UCSD-AML1 (cell line): ENCODE data around the gene KLHDC7B.
A peak's percentile ranks its signal among the peaks of the same experiment; 100 is the strongest.
"Not testable (repeated sequence)": the region's sequence is repeated elsewhere in the genome, so short reads cannot be mapped to it uniquely, and the experiment has no call there.

ENCODE experiments used
- DNase-seq: peaks from one replicate; lab custom pipeline; 2025; ENCODE audit not compliant: unreplicated experiment; lab: John Stamatoyannopoulos, UW

KLHDC7B gene

DNA sequence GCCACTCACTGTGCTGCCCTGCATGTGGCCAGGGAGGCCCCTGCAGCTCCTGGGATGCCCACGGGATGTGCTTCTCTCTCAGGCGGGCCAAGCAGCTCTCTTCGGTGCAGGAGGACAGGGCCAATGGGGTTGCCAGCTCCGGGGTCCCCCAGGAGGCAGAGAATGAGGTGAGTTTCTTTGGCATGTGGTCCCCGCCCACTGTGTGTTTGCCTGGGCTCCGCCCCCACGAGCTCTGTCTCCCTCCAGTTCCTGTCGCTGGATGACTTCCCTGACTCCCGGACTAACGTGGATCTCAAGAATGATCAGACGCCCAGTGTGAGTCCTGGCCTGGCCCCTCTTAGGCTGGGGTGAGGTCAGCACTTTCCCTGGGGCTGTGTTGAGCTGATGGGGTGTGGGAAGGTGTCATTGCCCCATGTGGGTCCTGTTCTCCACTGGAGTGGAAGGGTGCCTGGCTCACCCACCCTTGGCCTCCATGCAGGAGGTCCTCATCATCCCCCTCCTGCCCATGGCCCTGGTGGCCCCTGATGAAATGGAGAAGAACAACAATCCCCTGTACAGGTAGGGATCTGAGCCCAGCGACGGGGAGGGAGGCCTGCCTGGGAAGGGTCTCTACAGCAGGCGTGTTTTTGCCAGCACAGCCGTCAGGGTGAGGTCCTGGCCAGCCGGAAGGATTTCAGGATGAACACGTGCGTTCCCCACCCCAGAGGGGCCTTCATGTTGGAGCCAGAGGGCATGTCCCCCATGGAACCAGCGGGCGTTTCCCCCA is 28.0 kb upstream of the KLHDC7B start:
- DNase-seq, result no peak

GRCh38 chr22:50518606-50519005 is 27.1 kb upstream of the KLHDC7B start:
- no peak for DNase-seq

DNA sequence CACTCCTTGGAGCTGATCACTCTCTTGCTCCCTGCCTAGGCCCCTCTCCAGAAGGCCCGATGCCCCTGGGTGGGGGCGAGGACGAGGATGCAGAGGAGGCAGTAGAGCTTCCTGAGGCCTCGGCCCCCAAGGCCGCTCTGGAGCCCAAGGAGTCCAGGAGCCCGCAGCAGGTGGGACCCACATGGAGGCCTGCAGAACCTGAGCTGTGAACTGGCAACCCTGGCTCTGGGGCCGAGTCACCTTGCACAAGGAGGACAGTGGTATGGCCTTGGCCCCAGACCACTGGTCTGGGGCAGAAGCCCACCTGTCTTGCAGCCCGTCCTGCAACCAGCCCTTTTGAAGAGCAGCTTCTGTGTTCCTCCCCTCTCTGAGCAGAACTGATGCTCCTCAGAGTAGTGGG is 26.5 kb upstream of the KLHDC7B start:
- no peak for DNase-seq

DNA sequence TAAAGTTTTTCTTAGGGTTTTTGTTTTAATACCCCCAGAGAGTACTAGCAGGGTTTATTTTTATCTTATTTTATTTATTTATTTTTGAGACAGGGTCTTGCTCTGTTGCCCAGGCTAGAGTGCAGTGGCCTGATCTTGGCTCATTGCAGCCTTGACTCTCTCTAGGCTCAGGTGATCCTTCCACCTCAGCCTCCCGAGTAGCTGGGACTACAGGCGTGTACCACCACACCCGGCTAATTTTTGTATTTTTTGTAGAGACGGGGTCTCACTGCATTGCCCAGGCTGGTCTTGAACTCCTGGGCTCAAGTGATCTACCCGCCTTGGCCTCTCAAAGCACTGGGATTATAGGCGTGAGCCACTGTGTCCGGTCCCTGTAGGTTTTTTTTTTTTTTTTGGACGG is 25.5 kb upstream of the KLHDC7B start:
- DNase-seq, result not testable (repeated sequence)

- no peak for DNase-seq
Measured at GRCh38 chr22:50520826-50521453, 24.8 kb upstream of the KLHDC7B start.

GRCh38 chr22:50521710-50522109 is 24.0 kb upstream of the KLHDC7B start:
- DNase-seq, result no peak

DNA sequence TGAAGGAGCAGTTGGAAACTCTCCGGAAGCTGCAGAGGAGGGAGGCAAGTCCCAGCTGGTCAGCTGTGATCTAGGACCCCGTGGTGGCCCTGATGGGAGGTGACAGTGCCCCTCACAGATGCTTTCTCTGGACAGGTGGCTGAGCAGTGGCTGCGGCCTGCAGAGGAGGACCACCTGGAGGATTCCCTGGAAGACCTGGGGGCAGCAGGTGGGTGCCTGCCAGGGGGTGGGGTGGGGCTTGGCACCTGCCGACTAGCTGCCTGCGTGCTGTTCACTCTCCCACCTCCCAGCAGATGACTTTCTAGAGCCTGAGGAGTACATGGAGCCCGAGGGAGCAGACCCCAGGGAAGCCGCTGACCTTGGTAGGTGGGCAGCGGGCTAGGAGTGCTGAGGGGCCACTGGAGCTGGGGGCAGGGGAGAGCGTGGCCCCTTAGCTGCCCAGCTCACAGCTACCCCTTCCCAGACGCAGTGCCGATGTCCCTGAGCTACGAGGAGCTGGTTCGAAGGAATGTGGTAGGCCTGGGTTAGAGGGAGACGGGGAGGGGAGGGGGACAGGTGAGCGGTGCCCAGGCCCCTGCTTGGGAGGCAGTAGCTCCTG is 23.4 kb upstream of the KLHDC7B start:
- DNase-seq, result no peak

DNA sequence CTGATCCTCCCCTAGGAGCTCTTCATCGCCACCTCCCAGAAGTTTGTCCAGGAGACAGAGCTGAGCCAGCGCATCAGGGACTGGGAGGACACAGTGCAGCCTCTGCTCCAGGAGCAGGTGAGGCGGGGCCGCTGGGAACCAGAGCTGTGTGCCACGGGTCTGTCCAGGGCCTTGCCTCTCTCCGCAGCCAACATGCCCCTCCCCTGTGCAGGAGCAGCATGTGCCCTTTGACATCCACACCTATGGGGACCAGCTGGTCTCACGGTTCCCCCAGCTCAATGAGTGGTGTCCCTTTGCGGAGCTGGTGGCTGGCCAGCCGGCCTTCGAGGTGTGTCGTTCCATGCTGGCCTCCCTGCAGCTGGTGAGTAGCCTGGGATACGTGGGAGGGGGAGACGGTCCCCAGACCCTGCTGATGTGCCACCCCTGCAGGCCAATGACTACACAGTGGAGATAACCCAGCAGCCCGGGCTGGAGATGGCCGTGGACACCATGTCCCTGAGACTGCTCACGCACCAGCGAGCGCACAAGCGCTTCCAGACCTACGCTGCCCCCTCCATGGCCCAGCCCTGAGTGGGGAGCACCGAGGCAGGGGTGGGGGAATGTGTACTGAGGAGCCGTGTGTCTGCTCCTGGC is 22.8 kb upstream of the KLHDC7B start:
- DNase-seq, result no peak

DNA sequence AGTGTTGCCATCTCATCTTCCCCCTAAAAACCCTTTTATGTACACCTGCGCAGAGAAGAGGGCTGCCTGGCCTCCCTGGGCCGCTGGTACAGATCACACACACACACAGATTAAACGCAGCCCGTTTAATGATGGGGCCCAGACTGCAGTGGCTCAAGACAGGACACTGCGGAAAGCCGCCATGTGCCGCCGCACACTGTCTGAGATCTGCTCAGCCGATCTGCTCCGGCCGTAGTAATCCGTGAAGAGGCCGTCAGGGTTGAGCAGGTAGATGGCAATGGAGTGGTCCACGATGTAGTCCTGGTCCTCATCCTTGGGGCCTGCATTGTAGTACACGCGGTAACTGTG is 22.3 kb upstream of the KLHDC7B start:
- DNase-seq, result no peak

DNA sequence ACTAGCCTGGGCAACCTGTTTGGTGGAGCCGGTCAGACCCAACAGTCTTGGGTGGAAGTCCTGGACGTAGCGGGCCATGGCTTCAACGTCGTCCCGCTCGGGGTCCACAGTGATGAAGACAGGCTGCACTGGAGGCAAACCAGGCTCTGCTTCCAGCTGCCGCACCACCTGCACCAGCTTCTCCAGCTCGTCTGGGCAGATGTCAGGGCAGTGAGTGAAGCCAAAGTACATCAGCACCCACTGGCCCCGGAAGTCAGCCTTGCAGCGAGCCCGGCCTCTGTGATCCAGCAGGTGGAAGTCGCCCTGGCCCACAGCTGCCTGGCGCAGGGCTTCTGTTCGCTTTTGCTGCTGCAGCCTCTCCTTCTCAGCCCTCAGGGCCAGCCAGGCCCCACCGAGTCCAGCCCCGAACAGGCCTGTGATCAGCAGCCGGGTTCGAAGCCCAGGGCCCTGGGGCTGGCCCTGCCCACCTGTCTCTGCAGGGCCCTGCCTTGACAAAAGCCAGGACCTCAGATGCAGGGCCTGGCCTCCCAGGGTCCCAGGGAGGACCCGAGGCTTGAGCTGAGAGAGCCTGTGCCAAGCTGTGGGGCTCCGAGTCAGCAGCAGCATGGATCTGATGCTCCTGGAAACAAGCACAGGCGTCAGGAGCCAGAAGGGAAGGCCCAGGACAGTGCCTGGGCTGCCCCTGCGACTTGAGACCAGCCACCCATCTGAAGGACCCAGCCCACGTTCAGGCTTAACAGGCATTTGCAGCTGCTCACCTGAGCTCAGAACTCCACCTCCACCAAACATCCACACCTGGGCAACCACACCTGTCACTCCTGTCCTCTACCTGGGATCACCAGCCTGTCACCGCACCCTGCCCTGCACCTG is 21.7 kb upstream of the KLHDC7B start:
- DNase-seq, result no peak

DNA sequence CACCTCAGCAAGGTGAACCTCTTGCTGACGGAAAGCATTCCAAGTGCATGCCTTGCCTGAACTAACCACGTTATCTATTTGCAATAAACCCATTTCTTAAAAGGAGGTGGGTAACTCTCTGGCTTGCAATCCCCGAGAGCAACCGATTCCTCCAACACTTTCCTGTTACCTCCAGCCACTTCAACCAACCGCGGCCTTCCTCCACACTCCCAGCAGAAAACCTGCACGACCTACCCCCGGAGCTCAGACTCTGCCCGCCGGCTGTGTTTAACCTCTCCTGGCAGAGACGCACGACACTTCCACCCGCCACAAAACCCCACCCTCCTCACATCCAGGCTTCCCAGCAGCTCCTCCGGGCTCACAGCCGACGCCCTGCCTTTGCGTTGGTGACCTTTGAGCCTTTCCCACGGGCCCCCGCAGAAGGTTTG is 21.0 kb upstream of the KLHDC7B start:
- DNase-seq, result no peak

DNA sequence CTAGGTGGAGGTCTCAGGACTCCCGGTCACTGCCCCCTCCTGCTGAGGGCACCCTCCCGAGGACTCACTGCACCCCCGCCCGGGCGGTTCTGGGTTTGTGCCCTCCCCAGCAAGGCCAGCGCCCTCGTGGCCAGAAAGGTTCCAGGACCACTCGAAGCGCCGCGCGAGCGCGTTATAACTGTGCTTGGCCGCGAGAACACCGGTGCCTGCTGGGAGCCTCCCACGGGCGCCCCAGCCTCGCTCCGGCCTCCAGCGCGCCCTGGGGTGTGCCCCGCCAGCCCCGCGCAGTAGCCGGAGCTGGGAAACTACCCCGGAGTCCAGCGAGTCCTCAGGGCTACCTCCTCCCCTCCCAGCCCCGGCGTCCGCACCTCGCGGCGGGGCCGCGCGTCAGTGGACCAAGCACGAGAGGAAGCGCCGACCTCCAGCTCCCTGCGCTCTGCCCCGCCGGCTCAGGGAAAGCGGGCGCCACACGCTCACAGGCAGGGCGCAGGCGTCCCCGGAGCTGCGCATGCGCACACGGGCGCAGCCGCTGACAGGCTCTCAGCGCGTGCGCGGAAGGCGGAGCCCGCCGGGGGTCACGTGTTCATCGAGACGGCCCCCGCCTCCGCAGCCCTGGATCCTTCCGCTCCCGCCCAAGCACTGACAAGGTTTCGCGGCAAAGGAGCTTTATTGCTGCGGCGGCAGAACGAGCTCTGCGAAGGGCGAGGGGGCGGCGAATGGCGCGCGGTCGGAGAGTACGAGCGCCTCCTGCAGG is 20.4 kb upstream of the KLHDC7B start, which contains the start of gene SCO2:
TSS of gene SCO2 (minus strand) at position 495 of the 754 bp plus-strand sequence. CDS start 1,187 bp downstream, outside the sequence.
- peak; percentile 98 for DNase-seq

GRCh38 chr22:50525858-50526107 is 19.9 kb upstream of the KLHDC7B start:
- no peak for DNase-seq

GRCh38 chr22:50526108-50526833 is 19.4 kb upstream of the KLHDC7B start:
- peak; percentile 90 for DNase-seq

- DNase-seq, result peak; percentile 77
Measured at GRCh38 chr22:50526834-50527801, 18.6 kb upstream of the KLHDC7B start.

DNA sequence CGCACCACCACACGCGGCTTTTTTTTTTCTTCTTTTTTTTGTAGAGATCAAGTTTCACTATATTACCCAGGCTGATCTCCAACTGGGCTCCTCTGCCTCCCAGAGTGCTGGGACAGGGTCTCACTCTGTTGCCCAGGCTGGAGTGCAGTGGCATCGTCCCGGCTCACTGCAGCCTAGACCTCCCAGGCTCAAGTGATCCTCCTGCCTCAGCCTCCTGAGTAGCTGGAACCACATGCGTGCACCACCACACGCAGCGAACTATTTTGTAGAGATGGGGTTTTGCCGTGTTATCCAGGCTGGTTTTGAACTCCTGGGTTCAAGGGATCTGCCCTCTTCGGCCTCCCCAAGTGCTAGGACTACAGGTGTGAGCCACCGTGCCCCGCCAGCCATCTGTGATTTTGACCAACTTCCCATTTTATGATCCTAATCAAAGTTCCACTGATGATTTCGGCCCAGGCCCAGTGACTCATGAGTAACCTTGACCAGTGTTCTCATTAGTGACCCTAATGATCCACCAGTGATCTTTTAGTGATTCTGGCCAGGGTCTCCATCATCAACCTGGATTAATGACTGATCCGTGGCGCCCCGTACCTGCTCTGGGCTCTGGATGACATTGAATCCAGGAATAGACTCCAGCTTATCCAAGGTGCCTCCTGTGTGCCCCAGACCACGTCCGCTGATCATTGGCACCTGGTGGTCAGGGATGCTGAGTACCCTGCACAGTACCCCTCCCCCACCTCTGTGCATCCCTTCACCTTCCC is 17.6 kb upstream of the KLHDC7B start:
- DNase-seq, result no peak

- no peak for DNase-seq
Measured at GRCh38 chr22:50528682-50529415, 16.9 kb upstream of the KLHDC7B start.
